Natural killer cell (primary cell): ENCODE data around the gene CYP4B1. TPM values are rescaled to one million over a fixed set of nuclear protein-coding genes. Genes with fewer than 3 reads are reported as not detected.

Experiments used
- total RNA-seq, 4 donors: library from RNA; stranded (reverse); fragments of 120-200 nt in 1 of 4; gene quantifications; one replicate each; pipeline versions ENCODE4 v1.2.3 to v1.2.4, GENCODE V29; 2013 to 2022

Gene CYP4B1
- total RNA-seq, 3 donors from 2014 or later (not counting 1 experiment from before 2014, with no cell fraction given) = not detected

Other genes with a start within 250 kb of the CYP4B1 start
- under 1 TPM in 1 of 3 donors, not detected in 2; 0.20 TPM for gene KNCN, start 247.4 kb upstream of the CYP4B1 start, total RNA-seq
- gene MKNK1, start 194.8 kb upstream of the CYP4B1 start, total RNA-seq = 10 to 100 TPM; 59.5 to 81.5 (median 65.5) TPM
- 10 to 100 TPM; 16.7 to 25.1 (median 19.2) TPM for gene MOB3C, start 182.2 kb upstream of the CYP4B1 start, total RNA-seq
- 10 to 100 TPM; 18.0 to 21.7 (median 19.0) TPM for gene ATPAF1, start 130.7 kb upstream of the CYP4B1 start, total RNA-seq
- under 1 TPM in 2 of 3 donors, not detected in 1; 0.26 to 0.75 TPM for gene TEX38, start 127.2 kb upstream of the CYP4B1 start, total RNA-seq
- gene EFCAB14, start 79.9 kb upstream of the CYP4B1 start, total RNA-seq = 100 to 1,000 TPM in 2 of 3 donors, 10 to 100 TPM in 1; 77.7 to 130 (median 119) TPM
- gene CYP4A11, start 142.4 kb downstream of the CYP4B1 start, total RNA-seq = not detected
- not detected for gene CYP4X1, start 224.6 kb downstream of the CYP4B1 start, total RNA-seq